Gastroesophageal sphincter (tissue), 3 donors: ENCODE measurements around the gene POLR1F.

Experiments used
- CTCF ChIP-seq, 4 experiments: fragments of 200-600 bp in 2 of 4; fragments of 450-650 bp in 2 of 4; sonication (generic) in 1 of 4; IDR thresholded peaks; one replicate each; pipeline ENCODE4 v1.5.1; 2017 to 2019; ENCODE audit warnings: antibody characterized with exemption in 4 of 4, mild to moderate bottlenecking in 2 of 4, moderate library complexity in 2 of 4
- EP300 ChIP-seq: sonication (generic); formaldehyde crosslinking; IDR thresholded peaks from one replicate; pipeline ENCODE4 v1.6.1; 2017; ENCODE audit warnings: antibody characterized with exemption, mild to moderate bottlenecking
- POLR2A ChIP-seq, 2 donors: fragments of 450-650 bp; IDR thresholded peaks; one replicate each; pipeline ENCODE4 v1.6.1; 2017; ENCODE audit warnings: antibody characterized with exemption in 2 of 2, mild to moderate bottlenecking in 2 of 2, moderate library complexity in 1 of 2

- TF ChIP-seq EP300 (no peak), CTCF (IDR thresholded peaks at IDR 0.05) (no peak), POLR2A (IDR thresholded peaks at IDR 0.05) (no peak)
Measured at GRCh38 chr7:19744075-19744474, 35.2 kb upstream of the POLR1F start.
